ENCODE data around the gene HRH2.
"Not testable (repeated sequence)": the region's sequence is repeated elsewhere in the genome, so short reads cannot be mapped to it uniquely, and the experiment has no call there.

The HRH2 gene, protein sequence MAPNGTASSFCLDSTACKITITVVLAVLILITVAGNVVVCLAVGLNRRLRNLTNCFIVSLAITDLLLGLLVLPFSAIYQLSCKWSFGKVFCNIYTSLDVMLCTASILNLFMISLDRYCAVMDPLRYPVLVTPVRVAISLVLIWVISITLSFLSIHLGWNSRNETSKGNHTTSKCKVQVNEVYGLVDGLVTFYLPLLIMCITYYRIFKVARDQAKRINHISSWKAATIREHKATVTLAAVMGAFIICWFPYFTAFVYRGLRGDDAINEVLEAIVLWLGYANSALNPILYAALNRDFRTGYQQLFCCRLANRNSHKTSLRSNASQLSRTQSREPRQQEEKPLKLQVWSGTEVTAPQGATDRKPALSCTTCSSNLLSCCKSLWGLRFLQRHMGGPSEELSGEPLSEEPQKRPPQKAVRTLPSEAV

DNA sequence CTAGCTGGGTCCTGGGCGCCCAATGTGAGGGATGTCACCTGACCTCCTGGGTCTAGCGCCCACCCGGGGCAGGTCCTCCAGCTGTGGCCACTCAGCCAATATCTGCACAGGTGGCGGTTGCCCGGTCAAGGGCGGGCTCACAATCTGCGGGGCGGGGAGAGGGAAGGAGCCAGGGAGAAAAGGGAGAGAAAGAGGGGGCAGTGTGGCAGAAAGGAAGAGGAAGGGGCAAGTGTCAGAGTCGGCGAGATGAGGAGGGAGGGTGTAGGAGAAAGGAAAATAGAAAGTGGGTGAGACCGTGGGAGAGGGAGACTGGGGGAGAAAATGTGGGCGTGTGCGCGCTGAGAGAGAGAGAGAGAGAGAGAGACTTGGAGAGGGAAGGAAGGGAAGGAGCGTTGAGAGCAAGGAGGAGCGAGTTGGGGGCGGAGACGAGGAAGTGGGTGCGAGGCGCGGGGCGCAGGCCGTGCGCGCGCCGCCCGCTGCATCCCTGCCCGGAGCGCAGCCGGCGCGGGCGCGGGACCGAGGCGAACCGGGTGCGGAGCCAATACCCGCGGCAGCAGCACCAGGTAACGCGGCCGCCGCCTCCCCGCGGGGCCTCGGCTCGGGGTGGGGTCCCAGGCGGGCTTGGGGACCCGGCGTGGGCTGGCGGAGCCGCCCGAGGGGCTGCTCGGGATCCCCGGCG, at the start of gene HRH2:
HRH2 (plus strand) TSS at position 479 of the 679 bp plus-strand sequence. CDS start 25,163 bp downstream, outside the sequence.
- no peak for DNase-seq (ENCODE audit: low read depth)

DNA sequence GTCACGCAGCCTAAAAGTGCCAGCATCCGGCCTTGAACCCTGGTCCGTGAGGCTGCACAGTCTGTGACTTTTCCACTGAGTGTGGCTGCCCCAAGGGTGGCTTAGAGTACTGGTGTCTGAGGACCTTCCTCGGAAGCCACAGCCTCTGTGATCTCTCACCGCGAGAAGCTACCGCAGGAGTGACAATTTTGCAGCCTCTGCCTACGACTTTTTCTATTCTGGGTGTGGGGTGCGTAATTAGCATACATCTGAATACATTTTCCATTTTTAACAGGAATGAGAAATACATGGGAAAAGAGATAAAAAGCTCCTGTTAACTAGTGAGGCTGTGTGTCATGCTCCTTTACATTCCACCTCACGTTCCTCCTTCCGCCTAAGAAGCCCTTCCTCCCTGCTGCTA, 48.3 kb upstream of the HRH2 start:
- no peak for DNase-seq (ENCODE audit: low read depth)

DNA sequence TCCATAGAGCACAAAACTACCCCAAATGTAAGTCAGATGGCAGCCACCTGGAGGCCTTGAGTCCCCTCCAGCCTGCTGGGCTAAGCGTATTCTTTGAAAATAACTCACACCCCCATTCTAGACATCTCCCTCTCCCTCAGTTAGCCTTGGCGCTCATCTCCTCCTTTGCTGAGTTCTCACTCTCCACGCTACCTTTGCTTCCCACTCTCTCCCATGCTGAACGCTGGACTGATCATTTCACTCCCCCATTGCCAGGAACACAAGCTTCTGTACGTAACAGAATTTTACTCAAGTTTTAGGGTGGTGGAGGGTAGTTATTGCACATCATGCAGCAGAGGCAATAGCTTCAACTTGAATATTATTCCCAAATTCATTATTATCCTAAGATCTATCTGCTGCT, 47.5 kb upstream of the HRH2 start:
- no peak for DNase-seq (ENCODE audit: low read depth)

DNA sequence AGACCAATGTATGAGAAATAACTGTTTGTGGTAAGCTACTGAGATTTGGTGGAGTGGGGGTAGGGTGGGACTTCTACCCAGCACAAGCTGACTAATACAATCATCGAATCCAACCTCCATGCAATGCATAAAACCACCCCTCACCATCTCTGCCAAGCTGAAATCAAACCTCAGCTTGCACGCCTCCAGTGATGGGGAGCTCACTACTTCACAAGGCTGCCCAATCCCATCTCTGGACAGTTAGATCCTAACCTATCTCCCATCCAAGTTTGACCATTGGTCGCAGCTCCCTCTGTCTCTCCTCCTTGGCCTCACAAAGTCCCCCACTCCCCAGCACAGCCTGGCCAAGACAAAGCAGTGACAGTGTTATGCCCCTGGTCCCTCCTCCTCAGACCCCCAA, 47.0 kb upstream of the HRH2 start:
- no peak for DNase-seq (ENCODE audit: low read depth)

DNA sequence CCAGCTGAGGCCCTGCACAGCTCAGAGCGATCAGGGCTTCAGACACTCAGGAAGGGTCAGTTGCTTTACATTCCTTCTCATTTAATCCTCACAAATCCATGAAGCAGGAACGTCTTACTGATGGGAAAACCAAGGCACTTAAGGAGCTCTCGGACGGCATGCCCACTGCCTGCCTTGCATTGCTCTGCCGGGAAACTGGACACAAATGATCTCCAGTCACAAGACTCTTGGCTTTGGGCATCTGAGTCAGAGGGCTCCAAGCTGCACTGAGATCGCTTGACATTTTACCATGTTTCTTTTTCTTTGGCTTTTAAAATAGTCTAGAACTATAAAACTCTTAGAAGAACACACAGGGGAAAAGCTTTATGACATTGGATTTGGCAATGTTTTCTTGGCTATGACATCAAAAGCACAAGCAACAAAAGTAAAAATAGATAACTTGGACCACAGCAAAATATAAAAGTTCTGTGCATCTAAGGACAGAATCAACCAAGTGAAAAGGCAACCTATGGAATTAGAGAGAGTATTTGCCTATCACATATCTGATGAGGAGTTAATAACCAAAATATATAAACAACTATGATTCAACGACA, 43.6 kb upstream of the HRH2 start:
- peak; percentile 24 for DNase-seq (ENCODE audit: low read depth)

DNA sequence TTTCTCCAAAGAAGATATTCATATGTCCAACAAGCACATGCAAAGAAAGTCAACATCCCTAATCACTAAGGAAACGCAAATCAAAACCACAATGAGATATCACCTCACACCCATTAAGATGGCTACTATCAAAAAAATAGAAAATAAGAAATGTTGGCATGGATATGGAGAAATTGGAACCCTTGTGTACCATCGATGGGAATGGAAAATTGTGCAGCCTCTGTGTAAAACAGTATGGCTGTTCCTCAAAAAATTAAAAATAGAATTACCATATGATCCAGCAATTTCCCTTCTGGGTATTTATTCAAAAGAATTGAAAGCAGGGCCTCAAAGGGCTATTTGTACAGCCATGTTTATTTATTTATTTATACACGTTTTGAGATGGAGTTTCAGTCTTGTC, 43.0 kb upstream of the HRH2 start:
- no peak for DNase-seq (ENCODE audit: low read depth)

DNA sequence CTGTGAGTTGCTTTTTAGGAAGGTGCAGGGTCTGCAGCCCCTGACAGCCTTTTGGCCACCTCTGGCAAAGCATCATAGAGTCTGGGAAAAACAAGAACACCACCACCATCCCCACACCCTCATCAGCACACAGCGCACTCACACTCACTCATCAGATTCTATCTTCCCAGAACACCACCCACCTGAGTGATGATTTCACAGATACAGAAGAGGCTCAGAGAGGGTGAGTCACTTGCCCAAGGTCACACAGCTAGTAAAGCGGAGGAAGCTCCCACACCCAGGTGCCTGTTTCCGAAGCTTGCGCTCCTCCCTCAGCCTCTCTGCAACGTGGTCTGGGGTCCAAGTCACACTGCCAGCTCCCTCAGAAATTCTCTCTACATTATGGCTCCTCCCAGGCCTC, 41.8 kb upstream of the HRH2 start:
- no peak for DNase-seq (ENCODE audit: low read depth)

DNA sequence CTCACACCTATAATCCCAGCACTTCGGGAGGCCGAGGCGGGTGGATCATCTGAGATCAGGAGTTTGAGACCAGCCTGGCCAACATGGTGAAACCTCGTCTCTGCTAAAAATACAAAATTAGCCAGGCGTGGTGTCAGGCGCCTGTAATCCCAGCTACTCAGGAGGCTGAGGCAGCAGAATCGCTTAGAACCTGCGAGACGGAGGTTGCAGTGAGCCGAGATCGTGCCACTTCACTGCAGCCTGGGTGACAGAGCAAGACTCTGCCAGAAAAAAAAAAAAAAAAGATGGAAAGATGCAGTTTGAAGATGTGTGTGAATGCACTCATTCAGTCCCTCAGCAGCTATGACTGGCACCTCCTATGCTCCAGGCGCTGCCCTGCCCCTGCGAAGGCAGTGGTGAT, 41.3 kb upstream of the HRH2 start:
- DNase-seq (ENCODE audit: low read depth): not testable (repeated sequence)

DNA sequence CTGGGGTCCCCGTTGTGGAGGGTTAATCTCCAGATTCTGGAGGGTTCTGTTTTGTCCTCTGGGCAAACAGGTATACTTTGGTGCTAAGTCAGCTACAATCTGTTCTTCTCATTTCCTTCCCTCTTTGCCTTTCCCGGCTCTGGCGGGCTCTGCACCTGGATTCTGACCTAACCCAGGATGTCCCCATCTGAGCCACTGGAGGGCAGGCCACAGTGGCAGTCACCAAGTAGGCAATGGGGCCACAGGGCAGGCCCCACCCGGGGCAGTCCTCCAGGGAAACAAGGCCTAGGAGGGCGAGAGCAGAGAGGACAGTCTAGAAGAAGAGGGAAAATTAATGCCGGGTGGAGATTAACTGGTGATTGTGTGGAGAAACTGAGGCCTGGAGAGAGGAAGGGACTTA, 40.4 kb upstream of the HRH2 start:
- no peak for DNase-seq (ENCODE audit: low read depth)

DNA sequence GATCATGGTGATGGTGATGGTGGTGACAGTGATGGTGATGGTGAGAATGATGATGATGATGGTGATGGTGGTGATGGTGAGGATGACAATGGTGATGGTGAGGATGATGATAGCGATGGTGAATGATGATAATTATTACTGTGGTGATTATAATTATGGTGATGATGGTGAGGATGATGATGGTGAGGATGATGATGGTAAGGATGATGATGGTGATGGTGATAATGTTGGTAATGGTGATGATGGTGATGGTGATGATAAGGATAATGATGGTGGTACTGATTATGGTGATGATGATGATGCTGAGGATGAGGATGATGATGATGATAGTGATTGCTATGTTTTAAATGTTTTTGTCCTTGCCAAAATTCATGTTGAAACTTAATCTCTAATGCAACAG, 37.3 kb upstream of the HRH2 start:
- DNase-seq (ENCODE audit: low read depth): no peak

DNA sequence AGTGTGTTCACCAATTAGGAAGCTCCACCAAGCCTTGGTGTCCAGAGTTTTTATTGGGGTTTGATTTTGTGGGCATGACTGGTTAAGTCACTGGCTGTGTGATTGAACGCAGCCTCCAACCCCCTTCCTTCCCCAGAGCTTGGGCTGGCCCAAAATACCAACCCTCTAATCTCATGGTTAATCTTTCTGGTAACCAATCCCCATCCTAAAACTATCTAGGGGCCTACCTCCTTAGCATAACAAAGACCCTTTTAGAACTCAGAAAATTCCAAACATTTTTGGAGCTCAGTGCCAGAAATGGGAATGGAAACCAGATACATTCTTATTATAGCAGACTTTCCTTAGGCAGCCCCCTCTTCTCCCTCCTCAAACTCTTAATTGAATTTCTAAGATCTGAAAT, 35.9 kb upstream of the HRH2 start:
- no peak for DNase-seq (ENCODE audit: low read depth)

DNA sequence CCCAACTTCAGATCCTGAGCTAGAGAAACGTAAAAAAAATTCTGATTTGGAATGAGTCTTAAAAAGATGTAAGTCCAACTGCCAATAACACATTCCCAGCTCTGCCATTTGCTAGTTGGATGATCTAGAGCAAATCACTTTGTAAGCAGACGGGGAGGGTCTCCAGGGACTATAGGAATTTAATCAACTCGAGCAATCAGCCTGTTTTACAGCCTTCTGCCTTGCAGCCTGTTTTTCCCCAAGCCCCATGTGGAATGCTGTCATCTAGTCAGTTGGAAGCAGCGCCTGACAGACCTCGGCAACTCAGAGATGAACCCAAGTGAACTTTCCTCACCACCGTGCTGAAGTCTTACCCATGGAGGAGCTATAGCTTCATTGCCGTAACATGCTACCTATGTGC, 34.8 kb upstream of the HRH2 start:
- DNase-seq (ENCODE audit: low read depth): no peak

DNA sequence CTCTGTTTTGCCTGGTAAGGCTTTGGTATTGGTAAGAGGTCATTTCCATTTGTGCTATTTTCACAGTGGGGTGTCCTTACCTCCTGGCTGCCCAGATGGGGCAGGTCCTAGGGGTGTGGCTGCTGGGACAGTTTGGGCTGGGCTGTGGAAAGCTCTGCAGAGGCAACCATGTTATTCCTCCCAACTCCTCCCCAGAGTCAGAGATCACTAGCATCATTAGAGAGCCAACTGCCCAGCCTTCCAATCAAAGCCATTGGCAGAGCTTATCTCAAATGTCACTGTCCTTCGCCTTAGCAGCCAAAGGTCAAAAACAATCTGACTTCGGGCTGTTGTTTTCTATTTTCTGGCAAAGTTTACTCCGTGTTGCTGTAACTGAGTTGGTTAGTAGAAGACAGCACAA, 33.6 kb upstream of the HRH2 start:
- DNase-seq (ENCODE audit: low read depth): no peak

DNA sequence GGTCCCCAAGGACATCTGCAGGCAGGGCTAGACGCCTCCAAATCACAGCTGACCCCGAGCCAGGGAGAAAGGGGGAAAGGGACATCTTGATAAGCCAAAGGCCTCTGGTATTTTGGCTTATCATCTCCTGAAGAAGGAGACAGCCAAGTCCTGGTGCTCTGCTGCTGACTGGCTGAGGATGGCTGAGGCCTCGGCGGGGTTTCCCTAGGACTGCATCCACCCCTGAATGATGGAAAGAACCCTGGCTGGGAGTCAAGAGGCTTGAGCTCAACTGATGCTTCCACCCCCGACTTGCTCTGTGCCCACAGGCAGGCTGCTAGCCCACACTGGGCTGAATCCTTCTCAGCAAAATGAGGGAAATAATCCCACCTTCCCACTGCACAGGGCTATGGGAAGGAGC, 30.9 kb upstream of the HRH2 start:
- no peak for DNase-seq (ENCODE audit: low read depth)

DNA sequence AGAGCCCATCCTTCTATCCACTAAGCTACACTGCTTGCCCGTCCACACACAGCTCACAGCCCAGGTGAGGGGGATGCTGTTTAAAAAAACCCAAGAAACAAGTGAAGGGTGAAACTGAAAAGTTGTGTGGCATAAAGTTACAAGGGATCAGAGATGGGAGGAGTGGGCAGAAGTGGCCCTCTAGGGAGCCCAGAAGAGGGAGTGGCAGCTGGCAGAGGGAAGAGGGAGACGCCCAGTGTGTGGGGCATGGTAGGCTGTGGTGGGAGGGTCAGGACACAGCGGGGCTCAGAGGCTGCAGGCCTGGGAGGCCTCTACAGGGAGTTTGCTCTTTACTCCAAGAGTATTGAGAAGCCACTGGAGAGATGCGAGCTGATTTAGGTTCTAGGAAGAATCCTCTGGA, 30.1 kb upstream of the HRH2 start:
- no peak for DNase-seq (ENCODE audit: low read depth)

DNA sequence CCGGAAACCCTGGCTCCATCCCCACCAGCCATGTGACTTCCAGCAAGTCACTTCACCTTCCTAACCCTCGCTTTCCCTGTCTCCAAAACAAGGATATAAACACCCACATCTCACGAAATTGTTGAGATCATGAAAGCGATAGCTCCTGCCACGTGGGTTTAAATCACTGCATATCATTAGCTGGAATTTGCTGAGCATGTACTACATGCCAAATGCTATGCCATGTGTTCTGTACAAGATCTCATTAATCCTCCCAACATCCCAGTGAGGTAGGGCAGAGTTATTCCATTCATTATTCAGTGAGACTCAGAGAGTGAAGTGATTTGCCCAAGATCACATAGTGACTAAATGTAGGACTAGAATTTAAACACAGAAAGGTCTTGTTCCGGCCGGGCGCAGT, 29.2 kb upstream of the HRH2 start:
- no peak for DNase-seq (ENCODE audit: low read depth)

DNA sequence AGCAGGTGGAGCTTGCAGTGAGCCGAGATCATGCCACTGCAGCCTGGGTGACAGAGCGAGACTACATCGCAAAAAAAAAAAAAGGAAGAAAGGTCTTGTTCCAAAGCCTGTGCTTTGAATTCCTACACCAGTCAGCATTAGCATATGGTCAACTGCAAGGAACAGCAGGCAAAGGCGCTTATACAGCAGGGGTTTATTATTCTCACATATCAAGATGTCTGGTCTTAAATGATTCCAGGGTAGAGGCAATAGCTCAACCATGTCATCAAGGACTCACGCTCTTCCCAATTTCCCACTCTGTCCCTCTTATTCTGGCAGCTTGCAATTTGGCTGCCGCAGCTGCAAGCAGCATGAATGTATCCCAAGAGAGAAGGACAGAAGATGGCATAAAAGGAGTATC, 28.6 kb upstream of the HRH2 start:
- no peak for DNase-seq (ENCODE audit: low read depth)

DNA sequence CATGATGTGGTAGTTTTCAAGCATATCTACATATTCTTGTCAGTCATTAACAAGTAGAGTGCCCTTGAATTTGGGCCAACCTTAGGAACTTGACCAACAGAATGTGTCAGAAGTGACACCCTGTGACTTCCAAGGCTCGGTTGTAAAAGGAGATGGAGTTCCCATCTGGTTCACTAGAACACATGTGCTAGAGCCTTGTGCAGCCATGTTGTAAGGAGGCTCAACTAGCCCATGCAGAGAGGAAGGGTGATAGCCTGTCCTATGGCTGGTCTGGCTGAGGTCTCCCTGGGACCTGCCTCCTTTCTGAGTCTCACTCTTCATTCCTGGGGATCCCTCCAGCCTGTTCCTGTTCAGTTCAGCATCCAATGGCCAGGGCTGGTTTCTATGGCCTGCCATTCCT, 28.1 kb upstream of the HRH2 start:
- no peak for DNase-seq (ENCODE audit: low read depth)

DNA sequence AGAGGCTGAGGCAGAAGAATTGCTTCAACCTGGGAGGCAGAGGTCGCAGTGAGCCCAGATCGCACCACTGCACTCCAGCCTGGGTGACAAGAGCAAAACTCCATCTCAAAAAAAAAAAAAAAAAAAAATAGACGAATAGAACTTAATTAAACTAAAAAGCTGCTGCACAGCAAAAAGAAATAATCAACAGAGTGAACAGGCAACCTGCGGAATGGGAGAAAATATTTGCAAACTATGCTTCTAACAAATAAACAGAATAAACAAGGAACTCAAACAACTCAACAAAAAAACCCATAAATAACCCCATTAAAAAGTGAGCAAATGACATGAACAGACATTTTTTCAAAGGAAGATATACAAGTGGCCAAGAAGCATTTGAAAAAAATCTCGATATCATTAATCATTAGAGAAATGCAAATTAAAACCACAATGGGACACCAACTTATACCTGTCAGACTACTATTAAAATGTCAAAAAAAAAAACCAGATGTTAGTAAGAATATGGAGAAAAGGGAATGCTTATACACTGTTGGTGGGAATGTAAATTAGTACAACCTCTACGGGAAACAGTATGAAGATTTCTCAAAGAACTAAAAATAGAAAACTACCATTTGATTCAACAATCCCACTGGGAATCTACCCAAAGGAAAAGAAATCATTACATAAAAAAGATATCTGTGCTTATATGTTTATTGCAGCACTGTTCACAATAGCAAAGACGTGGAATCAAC, 21.9 kb upstream of the HRH2 start:
- no peak for DNase-seq (ENCODE audit: low read depth)

DNA sequence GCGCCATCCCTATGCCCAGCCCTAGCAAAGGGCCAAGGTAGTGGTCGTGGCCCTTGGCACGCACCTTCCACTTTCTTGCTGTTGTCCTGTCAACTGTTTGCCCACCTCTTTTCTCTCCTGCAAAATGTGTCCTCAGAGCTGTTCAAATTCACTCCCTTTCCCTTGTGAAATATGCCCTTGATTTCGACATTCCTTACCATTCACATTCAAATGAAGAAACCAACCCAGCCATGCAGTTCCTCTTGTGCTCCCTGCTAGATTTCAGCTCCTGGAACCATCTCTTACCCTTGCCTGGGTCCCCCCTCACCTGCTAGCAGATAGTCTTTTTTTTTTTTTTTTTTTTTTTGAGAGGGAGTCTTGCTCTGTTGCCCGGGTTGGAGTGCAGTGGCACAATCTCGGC, 19.6 kb upstream of the HRH2 start:
- DNase-seq (ENCODE audit: low read depth): no peak

DNA sequence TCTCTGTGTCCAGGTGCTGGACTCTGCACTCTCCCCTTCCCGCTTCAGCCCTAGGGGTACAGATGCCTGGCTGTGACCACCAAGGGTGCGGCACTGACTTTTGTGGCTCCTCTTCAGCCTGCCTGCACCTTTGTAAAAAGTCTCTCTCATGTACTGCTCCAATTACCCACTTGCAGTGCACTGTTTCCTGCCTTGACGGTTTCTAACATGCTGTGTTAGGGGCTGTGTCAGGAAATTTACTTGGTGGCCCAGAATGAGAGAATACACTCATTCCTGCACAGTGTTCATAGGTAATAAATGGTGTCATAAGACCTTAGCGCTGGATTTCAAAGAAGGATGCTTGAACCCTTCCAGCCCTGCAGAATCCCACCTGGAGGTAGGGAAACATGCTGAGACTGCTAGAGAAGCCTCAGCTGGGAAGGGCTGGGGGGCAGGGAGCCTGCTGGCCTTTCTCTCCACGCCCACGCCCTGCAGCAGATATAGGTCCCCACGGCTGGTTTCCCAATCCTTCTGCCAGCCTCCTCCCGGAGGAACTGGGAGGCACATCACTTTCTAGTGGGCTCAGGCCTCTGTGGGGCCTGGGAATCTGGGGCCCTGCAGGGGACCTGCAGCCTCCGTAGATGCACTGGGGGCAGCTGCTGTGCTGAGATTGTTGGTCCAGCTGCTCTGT, 17.6 kb upstream of the HRH2 start:
- no peak for DNase-seq (ENCODE audit: low read depth)

DNA sequence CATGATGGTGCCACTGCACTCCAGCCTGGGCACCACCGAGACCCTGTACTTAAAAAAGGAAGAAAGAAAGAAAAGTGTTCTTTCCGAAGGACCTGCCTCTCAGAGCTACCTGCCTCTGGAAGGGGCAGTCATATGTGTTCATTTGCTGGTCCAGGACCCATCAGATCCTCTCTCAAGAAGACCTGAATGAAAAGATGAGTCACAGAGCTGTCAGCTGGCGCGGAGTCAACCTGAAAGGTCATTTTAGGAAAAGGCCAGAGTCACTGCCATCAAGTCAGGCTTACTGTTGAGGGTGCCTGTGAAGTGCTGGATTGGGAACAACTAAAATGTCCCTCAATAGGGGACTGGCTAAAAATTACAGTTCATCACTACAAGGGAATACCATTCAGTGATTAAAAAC, 14.9 kb upstream of the HRH2 start:
- DNase-seq (ENCODE audit: low read depth): no peak

Data from stromal cell of bone marrow (primary cell).